Measurements from ENCODE around the gene USP9X. TPM values are rescaled to one million over a fixed set of nuclear protein-coding genes. Genes with fewer than 3 reads are reported as not detected.
A peak's percentile ranks its signal among the peaks of the same experiment; 100 is the strongest.
"Not testable (repeated sequence)": the region's sequence is repeated elsewhere in the genome, so short reads cannot be mapped to it uniquely, and the experiment has no call there.

The USP9X gene
- total RNA-seq, 1 experiment from 2014 or later = 109 TPM

GRCh38 chrX:41122664-41123257 is 37.5 kb downstream of the USP9X start:
- DNase-seq (ENCODE audit: extremely low read depth, low read depth) = no peak

GRCh38 chrX:41127477-41128192 is 42.4 kb downstream of the USP9X start:
- DNase-seq (ENCODE audit: extremely low read depth, low read depth) = no peak

GRCh38 chrX:41128955-41129354 is 43.7 kb downstream of the USP9X start:
- DNase-seq (ENCODE audit: extremely low read depth, low read depth) = no peak

GRCh38 chrX:41131766-41132165 is 46.5 kb downstream of the USP9X start:
- no peak for DNase-seq (ENCODE audit: extremely low read depth, low read depth)

- DNase-seq (ENCODE audit: extremely low read depth, low read depth) = no peak
Measured at GRCh38 chrX:41133551-41133950, 48.3 kb downstream of the USP9X start.

- DNase-seq (ENCODE audit: extremely low read depth, low read depth) = no peak
Measured at GRCh38 chrX:41137589-41137988, 52.3 kb downstream of the USP9X start.

GRCh38 chrX:41142130-41142910 is 57.1 kb downstream of the USP9X start:
- DNase-seq (ENCODE audit: extremely low read depth, low read depth) = no peak

GRCh38 chrX:41144873-41145272 is 59.6 kb downstream of the USP9X start:
- no peak for DNase-seq (ENCODE audit: extremely low read depth, low read depth)

- DNase-seq (ENCODE audit: extremely low read depth, low read depth) = no peak
Measured at GRCh38 chrX:41145920-41146608, 60.8 kb downstream of the USP9X start.

GRCh38 chrX:41148553-41148952 is 63.3 kb downstream of the USP9X start:
- DNase-seq (ENCODE audit: extremely low read depth, low read depth) = peak; percentile 34

- DNase-seq (ENCODE audit: extremely low read depth, low read depth) = no peak
Measured at GRCh38 chrX:41150043-41150442, 64.8 kb downstream of the USP9X start.

- DNase-seq (ENCODE audit: extremely low read depth, low read depth) = not testable (repeated sequence)
Measured at GRCh38 chrX:41151726-41152125, 66.5 kb downstream of the USP9X start.

- no peak for DNase-seq (ENCODE audit: extremely low read depth, low read depth)
Measured at GRCh38 chrX:41152221-41152620, 67.0 kb downstream of the USP9X start.

GRCh38 chrX:41153448-41153847 is 68.2 kb downstream of the USP9X start:
- DNase-seq (ENCODE audit: extremely low read depth, low read depth) = peak; percentile 88

- DNase-seq (ENCODE audit: extremely low read depth, low read depth) = no peak
Measured at GRCh38 chrX:41153957-41154356, 68.7 kb downstream of the USP9X start.

GRCh38 chrX:41164449-41164848 is 79.2 kb downstream of the USP9X start:
- DNase-seq (ENCODE audit: extremely low read depth, low read depth) = no peak

- DNase-seq (ENCODE audit: extremely low read depth, low read depth) = no peak
Measured at GRCh38 chrX:41167888-41168287, 82.6 kb downstream of the USP9X start.

GRCh38 chrX:41176263-41176662 is 91.0 kb downstream of the USP9X start:
- DNase-seq (ENCODE audit: extremely low read depth, low read depth) = no peak

- no peak for DNase-seq (ENCODE audit: extremely low read depth, low read depth)
Measured at GRCh38 chrX:41177297-41177696, 92.1 kb downstream of the USP9X start.

- DNase-seq (ENCODE audit: extremely low read depth, low read depth) = no peak
Measured at GRCh38 chrX:41178201-41178600, 93.0 kb downstream of the USP9X start.

Measured in NCI-H460 (cell line).